Activated CD8-positive, alpha-beta memory T cell treated with anti-CD3 and anti-CD28 coated beads, Interleukin-2, amount 50 U/mL, for 48 hours (primary cell): ENCODE results near the gene MZT2B.
"Not testable (repeated sequence)": the region's sequence is repeated elsewhere in the genome, so short reads cannot be mapped to it uniquely, and the experiment has no call there.

Source experiments
- DNase-seq: peaks from one replicate; pipeline ENCODE4 v3.0.0-alpha.2; 2020

MZT2B gene

GRCh38 chr2:130180404-130181324 is 1.4 kb upstream of the MZT2B start:
- not testable (repeated sequence) for DNase-seq

- peak; percentile 99 for DNase-seq
Measured at GRCh38 chr2:130181325-130181879, 660 bp upstream of the MZT2B start, which contains the start of gene SMPD4. TSS of gene SMPD4 (minus strand) at chr2:130181602. CDS start at chr2:130176592, 5,010 bp downstream.

GRCh38 chr2:130182826-130183511 is 907 bp downstream of the MZT2B start:
- peak; percentile 57 for DNase-seq

GRCh38 chr2:130183512-130184373 is 1.7 kb downstream of the MZT2B start:
- DNase-seq, result no peak

GRCh38 chr2:130185436-130185835 is 3.4 kb downstream of the MZT2B start:
- DNase-seq, result no peak

GRCh38 chr2:130185896-130186295 is 3.8 kb downstream of the MZT2B start:
- DNase-seq, result no peak

- no peak for DNase-seq
Measured at GRCh38 chr2:130186391-130186790, 4.3 kb downstream of the MZT2B start.

- DNase-seq, result no peak
Measured at GRCh38 chr2:130187268-130187667, 5.2 kb downstream of the MZT2B start.

GRCh38 chr2:130187859-130188792 is 6.1 kb downstream of the MZT2B start:
- DNase-seq, result not testable (repeated sequence)

GRCh38 chr2:130188958-130189357 is 6.9 kb downstream of the MZT2B start:
- DNase-seq, result not testable (repeated sequence)

- no peak for DNase-seq
Measured at GRCh38 chr2:130190237-130190636, 8.2 kb downstream of the MZT2B start.

GRCh38 chr2:130191319-130191718 is 9.3 kb downstream of the MZT2B start:
- DNase-seq, result not testable (repeated sequence)

- not testable (repeated sequence) for DNase-seq
Measured at GRCh38 chr2:130192451-130192850, 10.4 kb downstream of the MZT2B start.

- not testable (repeated sequence) for DNase-seq
Measured at GRCh38 chr2:130193824-130194223, 11.8 kb downstream of the MZT2B start.

- DNase-seq, result not testable (repeated sequence)
Measured at GRCh38 chr2:130195089-130195635, 13.1 kb downstream of the MZT2B start.

- DNase-seq, result not testable (repeated sequence)
Measured at GRCh38 chr2:130196052-130196451, 14.0 kb downstream of the MZT2B start.

GRCh38 chr2:130198343-130198742 is 16.3 kb downstream of the MZT2B start, which contains the start of gene TUBA3E:
TSS of gene TUBA3E (minus strand) at chr2:130198439. CDS start at chr2:130198360, 79 bp downstream.
- no peak for DNase-seq

- DNase-seq, result not testable (repeated sequence)
Measured at GRCh38 chr2:130202518-130202917, 20.5 kb downstream of the MZT2B start.

GRCh38 chr2:130203150-130203549 is 21.1 kb downstream of the MZT2B start:
- DNase-seq, result not testable (repeated sequence)

- not testable (repeated sequence) for DNase-seq
Measured at GRCh38 chr2:130207051-130207450, 25.0 kb downstream of the MZT2B start.

- DNase-seq, result not testable (repeated sequence)
Measured at GRCh38 chr2:130219147-130219546, 37.1 kb downstream of the MZT2B start.
